HL-60 (cell line): Measurements from ENCODE around the gene COQ2.

ENCODE experiments used
- DNase-seq, 2 experiments: peaks; one replicate each; pipeline ENCODE4 v3.0.0-alpha.2; 2010 to 2020; ENCODE audit warnings: low read depth in 1 of 2, low spot score in 1 of 2
- H3K27ac ChIP-seq: fragments of 250-450 bp; sonication (Bioruptor Pico); replicated peaks from 2 replicates; pipeline ENCODE4 v1.5.1; 2020; ENCODE audit warnings: mild to moderate bottlenecking, moderate library complexity
- H3K27me3 ChIP-seq: fragments of 250-450 bp; sonication (Bioruptor Pico); 2 replicates; pipeline ENCODE4 v1.5.1; 2021; ENCODE audit warnings: mild to moderate bottlenecking, moderate library complexity; ENCODE audit not compliant: insufficient read depth, poor library complexity, severe bottlenecking
- H3K4me3 ChIP-seq: replicated peaks from 2 replicates; pipeline ENCODE4 v1.5.1; 2011; ENCODE audit warnings: mild to moderate bottlenecking, control low read depth, low read length; ENCODE audit not compliant: insufficient read depth
- CTCF ChIP-seq: IDR thresholded peaks from one replicate; pipeline ENCODE4 v1.5.1; 2011; ENCODE audit warnings: low read length, control low read depth, inconsistent platforms; ENCODE audit not compliant: insufficient read depth
- GABPA ChIP-seq: IDR thresholded peaks from 2 replicates; pipeline ENCODE4 v1.6.1; 2012; ENCODE audit warnings: low read depth
- POLR2AphosphoS5 ChIP-seq: IDR thresholded peaks from 2 replicates; pipeline ENCODE4 v1.6.1; 2012; ENCODE audit warnings: low read depth
- REST ChIP-seq: IDR thresholded peaks from 2 replicates; pipeline ENCODE4 v1.6.1; 2012; ENCODE audit warnings: low read depth; ENCODE audit not compliant: insufficient replicate concordance
- SPI1 ChIP-seq: IDR thresholded peaks from 2 replicates; pipeline ENCODE4 v1.6.1; 2012; ENCODE audit warnings: low read depth, mild to moderate bottlenecking, borderline replicate concordance

The COQ2 gene

DNA sequence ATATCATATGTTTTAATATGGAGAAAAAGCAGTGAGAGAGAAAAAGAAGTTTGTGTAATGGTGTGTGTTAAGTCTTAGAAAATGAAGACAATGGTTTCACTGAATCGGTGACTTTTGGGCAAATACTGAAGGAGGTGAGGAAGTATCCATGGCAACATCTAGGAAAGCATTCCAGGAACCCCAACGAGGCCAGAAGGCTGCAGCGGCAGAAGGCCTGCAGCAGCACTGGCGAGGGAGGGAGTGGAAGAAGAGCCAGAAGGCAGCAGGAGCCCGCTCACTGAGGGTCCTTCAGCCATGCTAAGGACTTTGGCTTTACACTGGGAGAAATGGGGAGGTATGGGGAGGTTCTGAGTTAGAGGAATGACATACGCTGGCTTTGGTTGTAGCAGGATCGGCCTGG lies 26.8 kb downstream of the COQ2 start:
- H3K4me3 ChIP-seq = no peak overlapping the region
- no peak overlapping the region for H3K27ac ChIP-seq
- no peak for TF ChIP-seq POLR2AphosphoS5
- no peak for TF ChIP-seq SPI1
- TF ChIP-seq GABPA = no peak
- no peak for TF ChIP-seq CTCF
- TF ChIP-seq REST = no peak
- H3K27me3 ChIP-seq = no peaks in the 10 kb centered on the region
- DNase-seq = no peak

DNA sequence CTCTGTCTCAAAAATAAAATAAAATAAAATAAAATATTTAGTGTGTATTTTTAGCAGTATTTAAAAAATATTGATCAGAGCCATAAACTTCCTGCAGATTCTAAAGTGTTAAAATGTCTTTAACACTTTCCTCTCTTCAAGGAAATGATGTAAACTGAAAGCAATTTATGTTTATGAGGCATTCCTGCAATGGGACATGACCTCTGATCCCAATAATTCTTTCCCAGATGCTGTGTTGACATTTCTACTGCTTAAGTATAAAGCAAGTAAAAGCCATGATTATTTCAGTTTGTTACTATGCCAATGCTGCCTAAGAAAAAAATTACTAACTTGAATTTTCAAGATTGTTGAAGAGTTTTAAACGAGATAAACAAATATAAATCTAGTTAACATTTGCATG lies 29.0 kb downstream of the COQ2 start:
- no peak overlapping the region; the same call in 1 of the 2 replicates for H3K27ac ChIP-seq
- DNase-seq = no peak
- H3K4me3 ChIP-seq = no peak overlapping the region
- no peak for TF ChIP-seq SPI1
- TF ChIP-seq POLR2AphosphoS5 = no peak
- no peak for TF ChIP-seq GABPA
- TF ChIP-seq REST = no peak
- no peak for TF ChIP-seq CTCF
- no peaks in the 10 kb centered on the region for H3K27me3 ChIP-seq

GRCh38 chr4:83252782-83253405 lies 31.7 kb downstream of the COQ2 start:
- DNase-seq = peak; percentile 85 to 92
- H3K27ac ChIP-seq = peak overlapping the region; percentile 48
- TF ChIP-seq GABPA (no peak), SPI1 (no peak), REST (no peak), CTCF (peak; percentile 75), POLR2AphosphoS5 (peak; percentile 32; the same call in 1 of the 2 replicates)

More at GRCh38 chr4:83252782-83253405, 31.7 kb downstream of the COQ2 start:
- H3K27me3 ChIP-seq = no peaks in the 10 kb centered on the region
- no peak overlapping the region for H3K4me3 ChIP-seq
